ENCODE results near the gene PF4V1.

PF4V1 gene

DNA sequence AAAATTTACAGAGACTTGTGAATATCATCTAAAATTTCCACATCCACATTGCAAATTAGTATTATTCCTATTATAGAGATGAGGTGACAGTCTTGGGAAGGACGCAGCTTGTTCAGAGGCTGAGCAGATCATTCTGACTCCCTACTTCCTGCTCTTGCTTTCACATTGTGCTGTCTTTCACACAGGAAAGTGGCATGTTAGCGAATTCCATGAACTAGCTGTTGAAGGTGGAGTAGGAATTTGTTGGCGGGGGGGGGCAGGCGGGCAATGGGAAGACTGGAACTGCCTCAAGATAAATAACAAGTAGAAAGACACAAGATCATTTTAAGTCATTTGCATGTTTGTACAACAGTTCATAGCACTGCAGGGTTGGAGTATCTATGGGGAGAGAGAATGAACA, 2.3 kb downstream of the PF4V1 start:
- no peaks in the 10 kb centered on the region for H3K36me3 ChIP-seq (ENCODE audit: control insufficient read depth in 1 of 2, insufficient read depth in 2 of 2, low read length in 2 of 2)
- no peaks in the 10 kb centered on the region for H3K79me2 ChIP-seq (ENCODE audit: control insufficient read depth, insufficient read depth, low read length, poor library complexity)
- H3K18ac ChIP-seq (ENCODE audit: low read length), result no peak overlapping the region
- no peak overlapping the region for H3K27ac ChIP-seq (ENCODE audit: low read depth, low read length)
- no peak overlapping the region for H3K23ac ChIP-seq (ENCODE audit: low read length)
- no peak overlapping the region for H4K91ac ChIP-seq (ENCODE audit: low read depth, low read length)
- no peak overlapping the region for H3K14ac ChIP-seq (ENCODE audit: low read length)
- no peak overlapping the region for H3K9ac ChIP-seq (ENCODE audit: low read length)
- H4K8ac ChIP-seq (ENCODE audit: low read depth, low read length), result no peak overlapping the region
- H2BK5ac ChIP-seq (ENCODE audit: low read depth, low read length, poor library complexity), result no peak overlapping the region
- no peak overlapping the region for H2AK5ac ChIP-seq (ENCODE audit: low read length)
- no peak overlapping the region for H2BK120ac ChIP-seq (ENCODE audit: insufficient read depth, low read length, poor library complexity)
- no peak overlapping the region for H3K4ac ChIP-seq (ENCODE audit: low read depth, low read length)
- H3K79me1 ChIP-seq (ENCODE audit: low read length), result no peaks in the 10 kb centered on the region
- no peak for DNase-seq
- H3K9me3 ChIP-seq (ENCODE audit: insufficient read depth, low read depth, low read length), result peaks cover 1% of the 10 kb centered on the region
- no peak overlapping the region for H4K12ac ChIP-seq (ENCODE audit: low read depth, low read length)
- no peaks in the 10 kb centered on the region for H3K4me1 ChIP-seq (ENCODE audit: control insufficient read depth in 1 of 2, insufficient read depth in 2 of 2, low read length in 2 of 2)
- H2BK12ac ChIP-seq (ENCODE audit: low read length), result no peak overlapping the region
- H3K4me2 ChIP-seq (ENCODE audit: low read length), result no peak overlapping the region
- H3K27me3 ChIP-seq (ENCODE audit: insufficient read depth, low read length), result no peaks in the 10 kb centered on the region
- no CpG with 5 or more reads among the region's 4 CpGs for WGBS (ENCODE audit: extremely low coverage, insufficient coverage, insufficient read length)
- H2AFZ ChIP-seq (ENCODE audit: insufficient read depth, low read length, poor library complexity), result no peak overlapping the region
- no peak overlapping the region for H3K4me3 ChIP-seq (ENCODE audit: low read depth, low read length)

DNA sequence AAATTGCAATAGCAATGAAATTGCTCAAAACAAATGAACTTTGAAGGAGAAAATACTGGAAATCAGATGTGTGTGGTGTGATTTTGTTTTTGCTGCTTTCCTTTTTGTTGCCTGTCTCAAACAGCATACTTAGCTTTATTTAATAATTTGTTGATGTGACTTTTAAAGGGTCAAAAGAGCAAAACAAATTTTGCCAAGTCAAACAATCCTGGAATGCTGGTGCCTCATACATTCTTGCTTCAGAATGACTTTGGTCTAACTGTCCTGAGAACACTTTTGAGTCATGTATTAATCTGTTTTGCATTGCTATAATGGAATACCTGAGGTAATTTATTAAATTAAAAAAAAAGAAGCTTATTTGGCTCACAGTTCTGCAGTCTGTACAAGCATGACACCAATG, 3.4 kb downstream of the PF4V1 start:
- H3K27ac ChIP-seq (ENCODE audit: low read depth, low read length), result no peak overlapping the region
- no peak overlapping the region for H2BK5ac ChIP-seq (ENCODE audit: low read depth, low read length, poor library complexity)
- no peak overlapping the region for H4K91ac ChIP-seq (ENCODE audit: low read depth, low read length)
- H2BK12ac ChIP-seq (ENCODE audit: low read length), result no peak overlapping the region
- H3K79me1 ChIP-seq (ENCODE audit: low read length), result no peaks in the 10 kb centered on the region
- no peak overlapping the region for H2AFZ ChIP-seq (ENCODE audit: insufficient read depth, low read length, poor library complexity)
- peaks cover 1% of the 10 kb centered on the region for H3K9me3 ChIP-seq (ENCODE audit: insufficient read depth, low read depth, low read length)
- H3K4me1 ChIP-seq (ENCODE audit: control insufficient read depth in 1 of 2, insufficient read depth in 2 of 2, low read length in 2 of 2), result no peaks in the 10 kb centered on the region
- no peaks in the 10 kb centered on the region for H3K27me3 ChIP-seq (ENCODE audit: insufficient read depth, low read length)
- no peak overlapping the region for H4K12ac ChIP-seq (ENCODE audit: low read depth, low read length)
- no peaks in the 10 kb centered on the region for H3K79me2 ChIP-seq (ENCODE audit: control insufficient read depth, insufficient read depth, low read length, poor library complexity)
- no peak overlapping the region for H3K4me2 ChIP-seq (ENCODE audit: low read length)
- no peak overlapping the region for H3K9ac ChIP-seq (ENCODE audit: low read length)
- no peak overlapping the region for H3K4ac ChIP-seq (ENCODE audit: low read depth, low read length)
- no peak for DNase-seq
- H2BK120ac ChIP-seq (ENCODE audit: insufficient read depth, low read length, poor library complexity), result no peak overlapping the region
- no peak overlapping the region for H3K4me3 ChIP-seq (ENCODE audit: low read depth, low read length)
- no peak overlapping the region for H3K23ac ChIP-seq (ENCODE audit: low read length)
- H3K36me3 ChIP-seq (ENCODE audit: control insufficient read depth in 1 of 2, insufficient read depth in 2 of 2, low read length in 2 of 2), result no peaks in the 10 kb centered on the region
- no peak overlapping the region for H4K8ac ChIP-seq (ENCODE audit: low read depth, low read length)
- no peak overlapping the region for H3K18ac ChIP-seq (ENCODE audit: low read length)
- H3K14ac ChIP-seq (ENCODE audit: low read length), result no peak overlapping the region
- no peak overlapping the region for H2AK5ac ChIP-seq (ENCODE audit: low read length)

DNA sequence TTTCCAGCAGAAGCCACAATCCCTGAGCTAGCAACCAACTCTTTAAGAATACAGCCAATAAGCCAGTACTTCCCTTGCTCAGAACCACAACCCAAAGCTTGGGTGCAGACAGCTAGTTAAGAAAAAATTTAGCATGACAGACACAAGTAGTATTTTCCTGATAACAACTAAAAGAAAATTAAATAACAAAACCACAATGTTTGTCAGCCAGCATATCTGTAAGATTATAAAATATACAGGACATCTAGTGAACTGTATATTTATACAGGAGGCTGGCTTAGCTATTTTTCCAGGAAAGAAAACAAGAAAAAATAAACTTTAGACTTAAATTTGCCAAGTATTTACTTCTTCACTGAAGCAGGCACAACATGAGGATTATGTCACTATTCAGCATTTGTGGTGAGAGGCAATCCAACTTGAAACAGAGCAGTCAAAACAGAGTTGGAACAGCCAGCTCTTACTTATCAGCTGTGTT, 6.6 kb downstream of the PF4V1 start:
- Histone ChIP-seq H2AFZ (ENCODE audit: insufficient read depth, low read length, poor library complexity) (no peak overlapping the region), H2BK12ac (ENCODE audit: low read length) (no peak overlapping the region), H3K4me2 (ENCODE audit: low read length) (no peak overlapping the region)

DNA sequence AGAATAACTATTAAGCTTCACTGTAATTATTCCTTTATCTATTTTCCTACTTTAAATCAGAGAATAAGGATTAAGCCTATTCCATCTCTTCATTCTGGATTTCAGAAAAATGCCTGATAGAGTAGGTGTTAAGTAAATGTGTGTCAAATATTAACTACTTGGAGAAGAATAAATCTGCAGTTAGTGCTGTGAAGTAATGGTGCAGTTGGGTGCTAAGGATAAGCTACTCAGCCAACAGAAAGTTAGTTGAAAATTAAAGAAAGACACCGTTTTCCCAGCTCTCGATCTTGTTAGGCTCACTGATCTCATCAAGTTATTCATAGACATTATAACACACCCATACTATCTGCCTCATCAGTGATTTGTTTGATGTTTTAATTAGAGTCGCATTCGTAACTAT, 7.1 kb downstream of the PF4V1 start:
- no peaks in the 10 kb centered on the region for H3K27me3 ChIP-seq (ENCODE audit: insufficient read depth, low read length)
- peaks cover 1% of the 10 kb centered on the region for H3K9me3 ChIP-seq (ENCODE audit: insufficient read depth, low read depth, low read length)
- no peak overlapping the region for H3K27ac ChIP-seq (ENCODE audit: low read depth, low read length)
- no peaks in the 10 kb centered on the region for H3K36me3 ChIP-seq (ENCODE audit: control insufficient read depth in 1 of 2, insufficient read depth in 2 of 2, low read length in 2 of 2)
- no peak overlapping the region for H4K12ac ChIP-seq (ENCODE audit: low read depth, low read length)
- H3K4me3 ChIP-seq (ENCODE audit: low read depth, low read length), result no peak overlapping the region
- no peak overlapping the region for H2AFZ ChIP-seq (ENCODE audit: insufficient read depth, low read length, poor library complexity)
- no peak overlapping the region for H2AK5ac ChIP-seq (ENCODE audit: low read length)
- no peak overlapping the region for H2BK120ac ChIP-seq (ENCODE audit: insufficient read depth, low read length, poor library complexity)
- no peak overlapping the region for H2BK5ac ChIP-seq (ENCODE audit: low read depth, low read length, poor library complexity)
- H4K91ac ChIP-seq (ENCODE audit: low read depth, low read length), result no peak overlapping the region
- H3K4me2 ChIP-seq (ENCODE audit: low read length), result no peak overlapping the region
- no peak overlapping the region for H3K18ac ChIP-seq (ENCODE audit: low read length)
- no peaks in the 10 kb centered on the region for H3K79me1 ChIP-seq (ENCODE audit: low read length)
- no CpG with 5 or more reads among the region's 4 CpGs for WGBS (ENCODE audit: extremely low coverage, insufficient coverage, insufficient read length)
- H3K9ac ChIP-seq (ENCODE audit: low read length), result no peak overlapping the region
- no peaks in the 10 kb centered on the region for H3K4me1 ChIP-seq (ENCODE audit: control insufficient read depth in 1 of 2, insufficient read depth in 2 of 2, low read length in 2 of 2)
- no peak overlapping the region for H3K4ac ChIP-seq (ENCODE audit: low read depth, low read length)
- no peak overlapping the region for H3K14ac ChIP-seq (ENCODE audit: low read length)
- DNase-seq, result no peak
- H2BK12ac ChIP-seq (ENCODE audit: low read length), result no peak overlapping the region
- H4K8ac ChIP-seq (ENCODE audit: low read depth, low read length), result no peak overlapping the region
- no peaks in the 10 kb centered on the region for H3K79me2 ChIP-seq (ENCODE audit: control insufficient read depth, insufficient read depth, low read length, poor library complexity)
- no peak overlapping the region for H3K23ac ChIP-seq (ENCODE audit: low read length)

More for the DNA sequence above, 6.6 kb downstream of the PF4V1 start:
- H3K18ac ChIP-seq (ENCODE audit: low read length), result no peak overlapping the region
- H3K27me3 ChIP-seq (ENCODE audit: insufficient read depth, low read length), result no peaks in the 10 kb centered on the region
- no peaks in the 10 kb centered on the region for H3K36me3 ChIP-seq (ENCODE audit: control insufficient read depth in 1 of 2, insufficient read depth in 2 of 2, low read length in 2 of 2)
- no peak for DNase-seq
- H3K9ac ChIP-seq (ENCODE audit: low read length), result no peak overlapping the region
- no peak overlapping the region for H2BK120ac ChIP-seq (ENCODE audit: insufficient read depth, low read length, poor library complexity)
- H3K79me2 ChIP-seq (ENCODE audit: control insufficient read depth, insufficient read depth, low read length, poor library complexity), result no peaks in the 10 kb centered on the region
- H3K27ac ChIP-seq (ENCODE audit: low read depth, low read length), result no peak overlapping the region
- H3K4me3 ChIP-seq (ENCODE audit: low read depth, low read length), result no peak overlapping the region
- H3K9me3 ChIP-seq (ENCODE audit: insufficient read depth, low read depth, low read length), result peaks cover 1% of the 10 kb centered on the region
- H2BK5ac ChIP-seq (ENCODE audit: low read depth, low read length, poor library complexity), result no peak overlapping the region
- no peak overlapping the region for H4K8ac ChIP-seq (ENCODE audit: low read depth, low read length)
- H3K4me1 ChIP-seq (ENCODE audit: control insufficient read depth in 1 of 2, insufficient read depth in 2 of 2, low read length in 2 of 2), result no peaks in the 10 kb centered on the region
- no peaks in the 10 kb centered on the region for H3K79me1 ChIP-seq (ENCODE audit: low read length)
- H4K91ac ChIP-seq (ENCODE audit: low read depth, low read length), result no peak overlapping the region
- no peak overlapping the region for H3K14ac ChIP-seq (ENCODE audit: low read length)
- no peak overlapping the region for H3K4ac ChIP-seq (ENCODE audit: low read depth, low read length)
- H2AK5ac ChIP-seq (ENCODE audit: low read length), result no peak overlapping the region
- H3K23ac ChIP-seq (ENCODE audit: low read length), result no peak overlapping the region
- no peak overlapping the region for H4K12ac ChIP-seq (ENCODE audit: low read depth, low read length)
